ENCODE measurements around the gene NAB2. TPM values are rescaled to one million over a fixed set of nuclear protein-coding genes. Genes with fewer than 3 reads are reported as not detected.

Gene NAB2
- total and polyA plus RNA-seq, 9 of the 15 experiments (the other 6 are each of a cell fraction or from before 2014, with no cell fraction given): 0.45 to 40.9 (median 20.4) TPM

DNA sequence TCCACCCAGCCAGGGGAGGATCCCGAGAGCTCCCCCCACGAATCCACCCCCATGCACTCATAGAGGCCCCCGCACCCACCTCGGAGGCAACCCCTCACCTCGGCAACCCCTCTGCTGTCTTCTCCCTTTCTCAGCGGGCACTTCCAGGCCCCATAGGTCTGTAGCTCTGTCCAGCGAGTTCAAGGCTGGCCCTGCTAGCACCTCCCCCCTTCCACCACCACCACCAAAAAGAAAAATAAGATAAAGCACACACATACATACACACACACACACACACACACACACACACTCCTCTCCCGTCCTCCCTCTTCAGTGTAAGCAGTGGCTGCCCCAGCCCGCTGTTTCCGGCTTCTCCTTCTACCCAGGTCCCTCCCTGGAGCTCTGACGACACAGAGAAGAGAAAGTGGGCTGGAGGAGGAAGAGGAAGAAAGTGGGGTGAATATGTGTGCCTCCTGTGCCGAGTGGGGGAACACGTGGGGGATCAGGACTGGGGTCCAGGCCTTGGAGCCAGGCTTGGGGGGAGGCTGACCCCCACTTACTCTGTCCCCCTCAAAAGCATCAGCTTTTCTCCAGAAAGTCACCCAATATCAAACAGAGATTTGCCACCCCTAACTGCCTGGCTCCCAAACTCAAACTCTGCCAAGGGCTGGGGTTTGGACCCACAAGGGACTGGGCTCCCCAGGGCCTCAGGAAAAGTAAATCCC is 22.3 kb downstream of the NAB2 start, which contains the start of gene STAT6 (continued):
- TF ChIP-seq RBM34 (IDR thresholded peaks at IDR 0.05; ENCODE audit: borderline replicate concordance, insufficient read depth, low read length) (no peak), MEIS2 (IDR thresholded peaks at IDR 0.05; ENCODE audit: partially characterized antibody) (no peak), ZBTB1 (CRISPR knock-in tag; IDR thresholded peaks at IDR 0.05; ENCODE audit: borderline replicate concordance, low read depth) (no peak), NR3C1 (CRISPR knock-in tag; IDR thresholded peaks at IDR 0.05) (no peak), FUS (optimal IDR thresholded peaks at IDR 0.05; ENCODE audit: low read depth, low read length) (no peak), DNMT1 (IDR thresholded peaks at IDR 0.05) (no peak), HNRNPH1 (optimal IDR thresholded peaks at IDR 0.05; ENCODE audit: low read depth, low read length) (no peak), ZNF780A (CRISPR knock-in tag; IDR thresholded peaks at IDR 0.05) (no peak), JUND (IDR thresholded peaks at IDR 0.05; ENCODE audit: borderline replicate concordance, low read depth, low read length) (peak; percentile 42), JUND (tag; IDR thresholded peaks at IDR 0.05; ENCODE audit: borderline replicate concordance, low read depth, low read length) (no peak; the same call in 2 of the 3 replicates), KLF13 (tag; IDR thresholded peaks at IDR 0.05; ENCODE audit: borderline replicate concordance, low read depth) (no peak), UBTF (IDR thresholded peaks at IDR 0.05; ENCODE audit: borderline replicate concordance in 1 of 2, low read depth in 2 of 2, low read length in 2 of 2) (no peak), HOMEZ (CRISPR knock-in tag; IDR thresholded peaks at IDR 0.05) (no peak), CCAR2 (IDR thresholded peaks at IDR 0.05; ENCODE audit: low read depth, low read length) (0 out of 2 replicates have a peak, but pooled peaks have one; percentile 47), NFIC (IDR thresholded peaks at IDR 0.05) (peak; percentile 16; the same call in 1 of the 2 replicates), RNF2 (IDR thresholded peaks at IDR 0.05) (no peak), SMAD4 (CRISPR knock-in tag; conservative IDR thresholded peaks at IDR 0.05) (no peak), TRIM24 (IDR thresholded peaks at IDR 0.05) (no peak), EZH2 (IDR thresholded peaks at IDR 0.05; ENCODE audit: borderline replicate concordance, low read depth, low read length) (no peak), ELF4 (CRISPR knock-in tag; IDR thresholded peaks at IDR 0.05) (peak; percentile 96), ZNF146 (CRISPR knock-in tag; IDR thresholded peaks at IDR 0.05; ENCODE audit: unreplicated experiment) (no peak), ZNF217 (CRISPR knock-in tag; IDR thresholded peaks at IDR 0.05) (no peak), FOXJ2 (tag; IDR thresholded peaks at IDR 0.05) (no peak), ARID2 (IDR thresholded peaks at IDR 0.05) (peak; percentile 43; the same call in 1 of the 2 replicates)

Measured in K562 (cell line).